Activated naive CD8-positive, alpha-beta T cell treated with anti-CD3 and anti-CD28 coated beads for 36 hours (primary cell): Measurements from ENCODE around the gene MYH9. TPM values are rescaled to one million over a fixed set of nuclear protein-coding genes. Genes with fewer than 3 reads are reported as not detected.
"Not testable (repeated sequence)": the region's sequence is repeated elsewhere in the genome, so short reads cannot be mapped to it uniquely, and the experiment has no call there.

Source experiments
- DNase-seq: peaks from one replicate; pipeline ENCODE4 v3.0.0; 2021
- H3K27ac Mint-ChIP-seq: one replicate; pipeline ENCODE4 v1.8.0; 2022; ENCODE audit warnings: mild to moderate bottlenecking, moderate library complexity, mixed read lengths
- H3K27me3 Mint-ChIP-seq: one replicate; pipeline ENCODE4 v1.8.0; 2022; ENCODE audit warnings: mild to moderate bottlenecking, mixed read lengths
- H3K36me3 Mint-ChIP-seq: one replicate; pipeline ENCODE4 v1.8.0; 2021; ENCODE audit warnings: mild to moderate bottlenecking, mixed read lengths
- H3K4me1 Mint-ChIP-seq: one replicate; pipeline ENCODE4 v1.8.0; 2021; ENCODE audit warnings: mixed read lengths
- H3K4me3 Mint-ChIP-seq: one replicate; pipeline ENCODE4 v1.8.0; 2022; ENCODE audit warnings: mild to moderate bottlenecking, moderate library complexity, mixed read lengths
- H3K9me3 Mint-ChIP-seq: one replicate; pipeline ENCODE4 v1.8.0; 2022; ENCODE audit warnings: mixed read lengths
- total RNA-seq, 2 experiments: library from RNA; stranded (reverse); gene quantifications; one replicate each; pipeline ENCODE4 v1.2.3, GENCODE V29; 2021

MYH9 gene
- total RNA-seq, 2 experiments from 2014 or later: 551 to 554 TPM

GRCh38 chr22:36257308-36257707 lies 130.5 kb downstream of the MYH9 start:
- Mint-ChIP-seq H3K27me3 (no peaks in the 10 kb centered on the region), H3K9me3 (no peaks in the 10 kb centered on the region), H3K36me3 (peaks cover 27% of the 10 kb centered on the region), H3K4me3 (no peak overlapping the region), H3K27ac (no peak overlapping the region), H3K4me1 (peaks cover 52% of the 10 kb centered on the region)
- no peak for DNase-seq

GRCh38 chr22:36256478-36256877 lies 131.3 kb downstream of the MYH9 start:
- H3K9me3 Mint-ChIP-seq: no peaks in the 10 kb centered on the region
- H3K4me1 Mint-ChIP-seq: peaks cover 52% of the 10 kb centered on the region
- no peak for DNase-seq
- peaks cover 27% of the 10 kb centered on the region for H3K36me3 Mint-ChIP-seq
- no peak overlapping the region for H3K4me3 Mint-ChIP-seq
- H3K27me3 Mint-ChIP-seq: no peaks in the 10 kb centered on the region
- peak overlapping the region; percentile 59 for H3K27ac Mint-ChIP-seq

GRCh38 chr22:36255572-36255971 lies 132.2 kb downstream of the MYH9 start:
- not testable (repeated sequence) for H3K4me3 Mint-ChIP-seq, H3K27me3 Mint-ChIP-seq, H3K9me3 Mint-ChIP-seq, H3K27ac Mint-ChIP-seq, DNase-seq
- peaks cover 52% of the 10 kb centered on the region for H3K4me1 Mint-ChIP-seq
- H3K36me3 Mint-ChIP-seq: peaks cover 23% of the 10 kb centered on the region

GRCh38 chr22:36253523-36254490 lies 134.0 kb downstream of the MYH9 start:
- peak; percentile 35 for DNase-seq
- peaks cover 3% of the 10 kb centered on the region for H3K9me3 Mint-ChIP-seq
- peak overlapping the region; percentile 91 for H3K27ac Mint-ChIP-seq
- peaks cover 46% of the 10 kb centered on the region for H3K4me1 Mint-ChIP-seq
- no peaks in the 10 kb centered on the region for H3K27me3 Mint-ChIP-seq
- peaks cover 21% of the 10 kb centered on the region for H3K36me3 Mint-ChIP-seq
- H3K4me3 Mint-ChIP-seq: peak overlapping the region; percentile 91

GRCh38 chr22:36252754-36253522 lies 134.8 kb downstream of the MYH9 start, which contains the start of gene APOL1:
Gene APOL1 (plus strand): TSS chr22:36253133. CDS start chr22:36254956, 1,823 bp downstream.
- Mint-ChIP-seq H3K36me3 (peaks cover 13% of the 10 kb centered on the region), H3K27me3 (no peaks in the 10 kb centered on the region), H3K27ac (peak within 1 kb of the TSS; percentile 91), H3K9me3 (peaks cover 5% of the 10 kb centered on the region), H3K4me3 (peak within 1 kb of the TSS; percentile 91), H3K4me1 (peaks cover 39% of the 10 kb centered on the region)
- DNase-seq: peak; percentile 58

GRCh38 chr22:36251979-36252608 lies 135.7 kb downstream of the MYH9 start:
- Mint-ChIP-seq H3K4me1 (peaks cover 35% of the 10 kb centered on the region), H3K36me3 (peaks cover 13% of the 10 kb centered on the region)
- not testable (repeated sequence) for H3K27ac Mint-ChIP-seq, H3K27me3 Mint-ChIP-seq, H3K9me3 Mint-ChIP-seq, DNase-seq, H3K4me3 Mint-ChIP-seq

- peaks cover 21% of the 10 kb centered on the region for H3K4me1 Mint-ChIP-seq
- H3K27me3 Mint-ChIP-seq, H3K4me3 Mint-ChIP-seq, H3K9me3 Mint-ChIP-seq, H3K36me3 Mint-ChIP-seq, DNase-seq, H3K27ac Mint-ChIP-seq: not testable (repeated sequence)
These were observed 137.3 kb downstream of the MYH9 start for GRCh38 chr22:36250292-36250960.

GRCh38 chr22:36249160-36249559 lies 138.6 kb downstream of the MYH9 start:
- H3K27me3 Mint-ChIP-seq: no peaks in the 10 kb centered on the region
- H3K4me1 Mint-ChIP-seq: peaks cover 11% of the 10 kb centered on the region
- H3K27ac Mint-ChIP-seq: no peak overlapping the region
- H3K36me3 Mint-ChIP-seq: peaks cover 3% of the 10 kb centered on the region
- H3K4me3 Mint-ChIP-seq: no peak overlapping the region
- no peak for DNase-seq
- peaks cover 5% of the 10 kb centered on the region for H3K9me3 Mint-ChIP-seq

GRCh38 chr22:36247955-36248354 lies 139.8 kb downstream of the MYH9 start:
- H3K27me3 Mint-ChIP-seq: no peaks in the 10 kb centered on the region
- H3K9me3 Mint-ChIP-seq: peaks cover 5% of the 10 kb centered on the region
- H3K36me3 Mint-ChIP-seq: no peaks in the 10 kb centered on the region
- no peak overlapping the region for H3K4me3 Mint-ChIP-seq
- DNase-seq: no peak
- H3K27ac Mint-ChIP-seq: no peak overlapping the region
- peaks cover 5% of the 10 kb centered on the region for H3K4me1 Mint-ChIP-seq

GRCh38 chr22:36246718-36247117 lies 141.0 kb downstream of the MYH9 start:
- Mint-ChIP-seq H3K27me3 (no peaks in the 10 kb centered on the region), H3K4me3 (no peak overlapping the region), H3K36me3 (no peaks in the 10 kb centered on the region), H3K4me1 (no peaks in the 10 kb centered on the region), H3K9me3 (peaks cover 10% of the 10 kb centered on the region), H3K27ac (no peak overlapping the region)
- DNase-seq: no peak

- no peak for DNase-seq
- Mint-ChIP-seq H3K36me3 (no peaks in the 10 kb centered on the region), H3K4me1 (no peaks in the 10 kb centered on the region), H3K9me3 (peaks cover 10% of the 10 kb centered on the region), H3K27ac (no peak overlapping the region), H3K4me3 (no peak overlapping the region), H3K27me3 (no peaks in the 10 kb centered on the region)
These were observed 141.9 kb downstream of the MYH9 start for GRCh38 chr22:36245805-36246356.

- DNase-seq: no peak
- H3K27me3 Mint-ChIP-seq: no peaks in the 10 kb centered on the region
- no peak overlapping the region for H3K4me3 Mint-ChIP-seq
- H3K36me3 Mint-ChIP-seq: no peaks in the 10 kb centered on the region
- H3K27ac Mint-ChIP-seq: no peak overlapping the region
- peaks cover 3% of the 10 kb centered on the region for H3K4me1 Mint-ChIP-seq
- peaks cover 10% of the 10 kb centered on the region for H3K9me3 Mint-ChIP-seq
These were observed 143.0 kb downstream of the MYH9 start for GRCh38 chr22:36244522-36245391.

- Mint-ChIP-seq H3K36me3 (peaks cover 4% of the 10 kb centered on the region), H3K27me3 (no peaks in the 10 kb centered on the region), H3K27ac (no peak overlapping the region), H3K9me3 (peaks cover 8% of the 10 kb centered on the region), H3K4me3 (no peak overlapping the region), H3K4me1 (peaks cover 10% of the 10 kb centered on the region)
- no peak for DNase-seq
These were observed 143.8 kb downstream of the MYH9 start for GRCh38 chr22:36243986-36244385.
